Panc1 (cell line): ENCODE data around the gene BPIFA3. TPM values are rescaled to one million over a fixed set of nuclear protein-coding genes. Genes with fewer than 3 reads are reported as not detected.

Experiments
- ATAC-seq: fragments of 200-7000 bp; cut with Tn5 transposase; 2 replicates; pipeline ENCODE4 v1.9.1; 2020; ENCODE audit warnings: mild to moderate bottlenecking, moderate library complexity
- BruUV-seq: library from RNA; stranded (reverse); fragments of 400-500 nt; replicated peaks from 2 replicates; lab custom pipeline; 2021; lab: Mats Ljungman, UMichigan
- CTCF ChIA-PET: fragments of 300-600 bp; sonication (Branson Sonifier 250); formaldehyde crosslinking; loops from one replicate; lab custom pipeline; 2022; ENCODE audit warnings: antibody characterized with exemption; lab: Charles Lee
- POLR2A ChIA-PET: fragments of 300-600 bp; sonication (Branson Sonifier 250); formaldehyde crosslinking; loops from one replicate; lab custom pipeline; 2022; ENCODE audit warnings: antibody characterized with exemption; lab: Charles Lee
- DNase-seq: peaks from one replicate; pipeline ENCODE4 v3.0.0-alpha.2; 2010; ENCODE audit warnings: low read depth, low spot score
- H3K27ac ChIP-seq: 2 replicates; pipeline ENCODE4 v1.5.1; 2011; ENCODE audit warnings: mild to moderate bottlenecking, low read length, inconsistent platforms
- H3K27me3 ChIP-seq: fragments of 200-500 bp; sonication (Bioruptor generic); 2 replicates; pipeline ENCODE4 v1.6.0; 2014; ENCODE audit warnings: low read length, inconsistent platforms; ENCODE audit not compliant: control insufficient read depth, insufficient read depth
- H3K36me3 ChIP-seq: fragments of 200-500 bp; sonication (Bioruptor generic); 2 replicates; pipeline ENCODE4 v1.5.1; 2014; ENCODE audit warnings: inconsistent platforms, mild to moderate bottlenecking, low read length, moderate library complexity; ENCODE audit not compliant: control insufficient read depth, insufficient read depth
- H3K4me1 ChIP-seq: 2 replicates; pipeline ENCODE4 v1.5.1; 2011; ENCODE audit warnings: inconsistent platforms, mild to moderate bottlenecking, low read length, moderate library complexity; ENCODE audit not compliant: control insufficient read depth, insufficient read depth
- H3K4me3 ChIP-seq, 2 experiments: 2 replicates each; pipeline ENCODE4 v1.5.1; 2011 to 2012; ENCODE audit warnings: low read depth in 2 of 2, low read length in 2 of 2, mild to moderate bottlenecking in 2 of 2, inconsistent platforms in 1 of 2, moderate library complexity in 1 of 2
- H3K9me3 ChIP-seq: fragments of 200-500 bp; sonication (Bioruptor generic); 2 replicates; pipeline ENCODE4 v1.5.1; 2014; ENCODE audit warnings: low read depth, mild to moderate bottlenecking, inconsistent platforms, low read length, moderate library complexity; ENCODE audit not compliant: control insufficient read depth, insufficient read depth
- CTCF ChIP-seq: fragments of 450-650 bp; IDR thresholded peaks from 2 replicates; pipeline ENCODE4 v1.5.1; 2017; ENCODE audit warnings: mild to moderate bottlenecking
- POLR2AphosphoS5 ChIP-seq: IDR thresholded peaks from 2 replicates; pipeline ENCODE4 v1.6.1; 2012; ENCODE audit warnings: mild to moderate bottlenecking, low read depth, low read length, moderate library complexity
- REST ChIP-seq, 2 experiments: IDR thresholded peaks; 2 replicates each; pipeline ENCODE4 v1.6.1; 2011 to 2012; ENCODE audit warnings: low read depth in 2 of 2, control low read depth in 1 of 2, low read length in 1 of 2, mild to moderate bottlenecking in 1 of 2, moderate library complexity in 1 of 2; ENCODE audit not compliant: insufficient read depth in 1 of 2
- SIN3A ChIP-seq: IDR thresholded peaks from 2 replicates; pipeline ENCODE4 v1.6.1; 2012; ENCODE audit warnings: low read depth, mild to moderate bottlenecking, low read length, moderate library complexity, borderline replicate concordance; ENCODE audit not compliant: insufficient read depth
- TCF7L2 ChIP-seq: IDR thresholded peaks from 2 replicates; pipeline ENCODE4 v1.6.1; 2011; ENCODE audit warnings: mild to moderate bottlenecking, low read depth, low read length, inconsistent platforms
- in situ Hi-C: cut with HindIII; loops from 2 replicates; pipeline ENCODE4 v1.10.0; 2016; ENCODE audit warnings: low sequenced_read_pairs, low pct_unique_long_range_greater_than_20kb
- intact Hi-C: fragments of 100-400 bp; cut with micrococcal nuclease; formaldehyde crosslinking; loops from one replicate; pipeline ENCODE4 v1.10.0; 2022; ENCODE audit not compliant: unreplicated experiment
- total RNA-seq: library from RNA; stranded (reverse); gene quantifications from one replicate; pipeline ENCODE4 v1.2.1, GENCODE V29; 2021; ENCODE audit not compliant: unreplicated experiment

BPIFA3 gene
- total RNA-seq, 1 experiment from 2014 or later, result not detected

DNA sequence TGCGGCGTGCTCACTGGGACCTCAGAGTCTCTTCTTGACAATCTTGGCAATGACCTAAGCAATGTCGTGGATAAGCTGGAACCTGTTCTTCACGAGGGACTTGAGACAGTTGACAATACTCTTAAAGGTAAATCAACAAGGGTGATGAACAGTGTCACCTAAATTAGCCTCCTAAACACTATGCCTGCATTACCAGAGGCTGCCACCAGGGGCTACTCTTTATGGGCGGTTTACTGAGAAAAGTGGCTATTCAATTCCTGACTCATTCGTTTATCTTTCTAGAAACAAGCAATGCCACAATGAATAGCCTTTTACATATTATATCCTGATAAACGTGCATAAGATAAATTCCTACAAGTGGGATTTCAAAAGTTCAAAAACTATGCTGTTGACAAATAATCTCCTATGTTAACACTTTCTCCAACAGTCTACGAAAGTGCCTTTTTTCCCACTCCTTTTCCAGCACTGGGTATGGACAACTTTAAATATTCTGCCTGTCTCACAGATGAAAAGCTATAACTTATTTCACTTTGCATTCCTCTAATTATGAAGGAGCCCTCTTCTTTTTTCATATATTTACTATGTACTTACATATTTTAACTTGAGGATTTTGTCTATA is 47.9 kb upstream of the BPIFA3 start:
- ChIA-PET CTCF (no interaction called here), POLR2A (no interaction called here)
- intact Hi-C loops, result no loop called here

DNA sequence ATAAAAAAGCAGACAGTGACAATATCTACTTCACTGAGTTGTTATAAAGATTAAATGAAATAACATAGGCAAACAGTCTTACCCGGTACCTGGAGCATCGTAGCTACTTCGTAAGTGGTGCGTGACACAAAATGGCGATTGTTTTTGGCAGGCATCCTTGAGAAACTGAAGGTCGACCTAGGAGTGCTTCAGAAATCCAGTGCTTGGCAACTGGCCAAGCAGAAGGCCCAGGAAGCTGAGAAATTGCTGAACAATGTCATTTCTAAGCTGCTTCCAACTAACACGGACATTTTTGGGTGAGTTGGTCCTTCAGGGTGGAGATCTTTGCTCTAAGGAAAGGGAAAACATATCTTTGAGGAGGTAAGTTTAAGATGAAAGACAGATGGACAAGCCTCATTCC is 44.4 kb upstream of the BPIFA3 start:
- Histone ChIP-seq H3K27ac (no peak overlapping the region), H3K36me3 (no peaks in the 10 kb centered on the region), H3K9me3 (no peaks in the 10 kb centered on the region), H3K4me1 (no peaks in the 10 kb centered on the region), H3K27me3 (no peaks in the 10 kb centered on the region), H3K4me3 (no peak overlapping the region)
- ChIA-PET CTCF (no interaction called here), POLR2A (interaction anchor here (0.6 kb wide), 1 partner anchor 33 kb away, joined by 11 read pairs; no protein-coding TSS in a partner anchor)
- intact Hi-C loops, result no loop called here
- TF ChIP-seq CTCF (no peak), SIN3A (no peak), TCF7L2 (no peak), REST (IDR thresholded peaks at IDR 0.05; ENCODE audit: insufficient read depth in 1 of 2, low read depth in 2 of 2, low read length in 1 of 2) (no peak), POLR2AphosphoS5 (no peak)
- in situ Hi-C loops, result no loop called here
- ATAC-seq (no peak), DNase-seq (no peak)
- no TSS peak for BruUV-seq

More for the DNA sequence above, 47.9 kb upstream of the BPIFA3 start:
- in situ Hi-C loops, result no loop called here
- Histone ChIP-seq H3K27me3 (0 out of 2 replicates have a peak, but pooled peaks cover 2% of the 10 kb centered on the region), H3K4me3 (no peak overlapping the region), H3K36me3 (no peaks in the 10 kb centered on the region), H3K9me3 (no peaks in the 10 kb centered on the region), H3K4me1 (no peaks in the 10 kb centered on the region; the same call in 1 of the 2 replicates), H3K27ac (no peak overlapping the region)
- TF ChIP-seq SIN3A (no peak), CTCF (peak; percentile 71), POLR2AphosphoS5 (no peak), TCF7L2 (no peak), REST (IDR thresholded peaks at IDR 0.05; ENCODE audit: insufficient read depth in 1 of 2, low read depth in 2 of 2, low read length in 1 of 2) (no peak)
- no TSS peak for BruUV-seq
- ATAC-seq (no peak), DNase-seq (no peak)
